ENCODE measurements around the gene ZNF831.

The ZNF831 gene

GRCh38 chr20:59131551-59132285 lies 31.9 kb upstream of the ZNF831 start:
- TF ChIP-seq, protein P1, sequence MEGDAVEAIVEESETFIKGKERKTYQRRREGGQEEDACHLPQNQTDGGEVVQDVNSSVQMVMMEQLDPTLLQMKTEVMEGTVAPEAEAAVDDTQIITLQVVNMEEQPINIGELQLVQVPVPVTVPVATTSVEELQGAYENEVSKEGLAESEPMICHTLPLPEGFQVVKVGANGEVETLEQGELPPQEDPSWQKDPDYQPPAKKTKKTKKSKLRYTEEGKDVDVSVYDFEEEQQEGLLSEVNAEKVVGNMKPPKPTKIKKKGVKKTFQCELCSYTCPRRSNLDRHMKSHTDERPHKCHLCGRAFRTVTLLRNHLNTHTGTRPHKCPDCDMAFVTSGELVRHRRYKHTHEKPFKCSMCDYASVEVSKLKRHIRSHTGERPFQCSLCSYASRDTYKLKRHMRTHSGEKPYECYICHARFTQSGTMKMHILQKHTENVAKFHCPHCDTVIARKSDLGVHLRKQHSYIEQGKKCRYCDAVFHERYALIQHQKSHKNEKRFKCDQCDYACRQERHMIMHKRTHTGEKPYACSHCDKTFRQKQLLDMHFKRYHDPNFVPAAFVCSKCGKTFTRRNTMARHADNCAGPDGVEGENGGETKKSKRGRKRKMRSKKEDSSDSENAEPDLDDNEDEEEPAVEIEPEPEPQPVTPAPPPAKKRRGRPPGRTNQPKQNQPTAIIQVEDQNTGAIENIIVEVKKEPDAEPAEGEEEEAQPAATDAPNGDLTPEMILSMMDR (IDR thresholded peaks at IDR 0.05; ENCODE audit: poor library complexity, severe bottlenecking), result no peak
- Histone ChIP-seq H3K4me3 (ENCODE audit: severe bottlenecking) (no peak overlapping the region), H3K4me1 (ENCODE audit: insufficient read depth, poor library complexity, severe bottlenecking) (no peaks in the 10 kb centered on the region), H3K9me3 (ENCODE audit: severe bottlenecking) (no peaks in the 10 kb centered on the region), H3K27ac (ENCODE audit: poor library complexity, severe bottlenecking) (no peak overlapping the region), H3K27me3 (ENCODE audit: insufficient read depth, poor library complexity, severe bottlenecking) (peaks cover 17% of the 10 kb centered on the region), H3K36me3 (ENCODE audit: low read depth) (no peaks in the 10 kb centered on the region)
- no peak for ATAC-seq (ENCODE audit: low read depth)
- DNase-seq (ENCODE audit: low spot score), result peak; percentile 61

- H3K27ac ChIP-seq (ENCODE audit: poor library complexity, severe bottlenecking), result no peak overlapping the region
- DNase-seq (ENCODE audit: low spot score), result no peak
- no peaks in the 10 kb centered on the region for H3K9me3 ChIP-seq (ENCODE audit: severe bottlenecking)
- TF ChIP-seq, protein P1 (IDR thresholded peaks at IDR 0.05; ENCODE audit: poor library complexity, severe bottlenecking), result no peak
- H3K36me3 ChIP-seq (ENCODE audit: low read depth), result no peaks in the 10 kb centered on the region
- ATAC-seq (ENCODE audit: low read depth), result no peak
- H3K4me1 ChIP-seq (ENCODE audit: insufficient read depth, poor library complexity, severe bottlenecking), result no peaks in the 10 kb centered on the region
- H3K27me3 ChIP-seq (ENCODE audit: insufficient read depth, poor library complexity, severe bottlenecking), result peaks cover 16% of the 10 kb centered on the region
- no peak overlapping the region for H3K4me3 ChIP-seq (ENCODE audit: severe bottlenecking)
These were observed 29.4 kb upstream of the ZNF831 start for GRCh38 chr20:59134182-59134581.

DNA sequence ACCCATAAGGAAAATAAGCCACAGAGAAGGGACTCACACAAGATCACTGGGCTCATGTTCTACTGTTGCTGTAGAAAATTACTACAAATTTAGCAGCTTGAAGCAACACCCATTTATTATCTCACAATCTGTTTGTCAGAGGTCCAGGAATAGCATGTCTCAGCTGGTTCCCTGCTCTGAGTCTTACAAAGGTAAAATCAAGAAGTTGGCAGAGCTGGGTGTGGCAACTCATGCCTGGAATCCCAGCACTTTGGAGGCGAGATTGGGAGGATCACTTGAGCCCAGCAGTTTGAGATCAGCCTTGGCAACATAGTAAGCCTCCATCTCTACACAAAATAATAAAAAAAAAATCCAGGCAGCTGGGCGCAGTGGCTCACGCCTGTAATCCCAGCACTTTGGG lies 28.5 kb upstream of the ZNF831 start:
- no peaks in the 10 kb centered on the region for H3K4me1 ChIP-seq (ENCODE audit: insufficient read depth, poor library complexity, severe bottlenecking)
- no peaks in the 10 kb centered on the region for H3K36me3 ChIP-seq (ENCODE audit: low read depth)
- DNase-seq (ENCODE audit: low spot score) (no peak), ATAC-seq (ENCODE audit: low read depth) (peak; percentile 58)
- H3K27me3 ChIP-seq (ENCODE audit: insufficient read depth, poor library complexity, severe bottlenecking), result peaks cover 12% of the 10 kb centered on the region
- H3K27ac ChIP-seq (ENCODE audit: poor library complexity, severe bottlenecking), result no peak overlapping the region
- no peaks in the 10 kb centered on the region for H3K9me3 ChIP-seq (ENCODE audit: severe bottlenecking)
- TF ChIP-seq, protein P1 (IDR thresholded peaks at IDR 0.05; ENCODE audit: poor library complexity, severe bottlenecking), result no peak
- H3K4me3 ChIP-seq (ENCODE audit: severe bottlenecking), result no peak overlapping the region

DNA sequence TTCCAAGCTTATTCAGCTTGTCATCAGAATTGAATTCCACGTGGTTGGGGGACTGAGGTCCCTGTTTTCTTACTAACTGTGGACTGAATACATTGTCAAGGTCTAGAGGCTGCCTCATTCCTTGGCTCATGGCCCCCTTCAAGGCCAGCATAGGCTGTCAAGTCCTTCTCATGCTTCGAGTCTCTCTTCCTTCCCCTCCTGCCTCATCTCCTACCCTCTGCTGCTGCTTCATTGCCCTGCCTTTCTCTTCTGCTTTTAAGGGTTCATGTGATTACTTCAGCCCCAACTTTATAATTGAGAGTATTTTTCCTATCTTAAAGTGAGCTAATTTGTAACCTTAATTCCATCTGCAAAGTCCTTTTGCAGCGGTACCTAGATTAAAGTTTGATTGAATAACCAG lies 27.6 kb upstream of the ZNF831 start:
- H3K9me3 ChIP-seq (ENCODE audit: severe bottlenecking), result no peaks in the 10 kb centered on the region
- no peak for DNase-seq (ENCODE audit: low spot score)
- no peak overlapping the region for H3K27ac ChIP-seq (ENCODE audit: poor library complexity, severe bottlenecking)
- no peak overlapping the region for H3K4me3 ChIP-seq (ENCODE audit: severe bottlenecking)
- H3K4me1 ChIP-seq (ENCODE audit: insufficient read depth, poor library complexity, severe bottlenecking), result no peaks in the 10 kb centered on the region
- ATAC-seq (ENCODE audit: low read depth), result no peak
- H3K27me3 ChIP-seq (ENCODE audit: insufficient read depth, poor library complexity, severe bottlenecking), result peaks cover 11% of the 10 kb centered on the region
- TF ChIP-seq, protein P1 (IDR thresholded peaks at IDR 0.05; ENCODE audit: poor library complexity, severe bottlenecking), result no peak
- no peaks in the 10 kb centered on the region for H3K36me3 ChIP-seq (ENCODE audit: low read depth)

GRCh38 chr20:59137532-59137931 lies 26.1 kb upstream of the ZNF831 start:
- no peak for ATAC-seq (ENCODE audit: low read depth)

More at GRCh38 chr20:59137532-59137931, 26.1 kb upstream of the ZNF831 start:
- TF ChIP-seq, protein P1 (IDR thresholded peaks at IDR 0.05; ENCODE audit: poor library complexity, severe bottlenecking), result no peak
- Histone ChIP-seq H3K36me3 (ENCODE audit: low read depth) (no peaks in the 10 kb centered on the region), H3K27me3 (ENCODE audit: insufficient read depth, poor library complexity, severe bottlenecking) (peaks cover 11% of the 10 kb centered on the region), H3K9me3 (ENCODE audit: severe bottlenecking) (no peaks in the 10 kb centered on the region), H3K27ac (ENCODE audit: poor library complexity, severe bottlenecking) (no peak overlapping the region), H3K4me1 (ENCODE audit: insufficient read depth, poor library complexity, severe bottlenecking) (no peaks in the 10 kb centered on the region), H3K4me3 (ENCODE audit: severe bottlenecking) (no peak overlapping the region)
- DNase-seq (ENCODE audit: low spot score), result no peak
